Psoas muscle (tissue), 8 donors: ENCODE measurements around the gene BORCS6. TPM values are rescaled to one million over a fixed set of nuclear protein-coding genes. Genes with fewer than 3 reads are reported as not detected.

ENCODE experiments used
- ATAC-seq, 4 donors: fragments of 200-7000 bp; cut with Tn5 transposase; one replicate each; pipeline ENCODE4 v1.9.1; 2020; ENCODE audit warnings: moderate library complexity in 3 of 4, mild to moderate bottlenecking in 2 of 4
- DNase-seq, 2 donors: peaks; one replicate each; pipeline ENCODE4 v3.0.0-alpha.2; 2020
- H3K27ac ChIP-seq: fragments of 200-600 bp; one replicate; pipeline ENCODE4 v1.8.0; 2022
- H3K27me3 ChIP-seq, 3 donors: fragments of 200-600 bp in 1 of 3; one replicate each; pipeline versions ENCODE4 v1.6.1 to v1.8.0; 2013 to 2022; ENCODE audit warnings: low read length in 2 of 3, mild to moderate bottlenecking in 2 of 3, moderate library complexity in 1 of 3; ENCODE audit not compliant: insufficient read depth in 3 of 3
- H3K36me3 ChIP-seq, 2 donors: fragments of 200-600 bp in 1 of 2; one replicate each; pipeline versions ENCODE4 v1.6.1 to v1.8.0; 2013 to 2022; ENCODE audit warnings: low read depth in 1 of 2, mild to moderate bottlenecking in 1 of 2, moderate library complexity in 1 of 2; ENCODE audit not compliant: insufficient read depth in 1 of 2
- H3K4me1 ChIP-seq: fragments of 200-600 bp; one replicate; pipeline ENCODE4 v1.8.0; 2022
- H3K4me3 ChIP-seq: fragments of 200-600 bp; one replicate; pipeline ENCODE4 v1.8.0; 2022; ENCODE audit warnings: mild to moderate bottlenecking
- H3K9me3 ChIP-seq: fragments of 200-600 bp; one replicate; pipeline ENCODE4 v1.8.0; 2022
- WGBS, 3 donors: extraction: QIAGEN DNeasy Blood & Tissue Kit; methylation state at CpG; one replicate each; pipeline versions ENCODE4 v1.1.6 to v1.1.7; 2013; 5-methylcytosine and 5-hydroxymethylcytosine counted together
- intact Hi-C, 2 donors: fragments of 100-400 bp; cut with DNase I; formaldehyde crosslinking; loops; one replicate each; pipeline versions ENCODE4 v1.11.0 to v1.14.2; 2022
- polyA plus RNA-seq, 3 donors: library from polyadenylated mRNA; stranded (reverse); fragments of 200-250 nt; gene quantifications; one replicate each; pipeline ENCODE4 v1.2.3, GENCODE V29; 2013
- total RNA-seq, 4 donors: library from RNA; stranded (reverse); fragmentation: NEBNext Ultra II Directional in 2 of 4; extraction: Animal tissue kit (Norgen Biotek cat#: 25700) in 2 of 4; gene quantifications; one replicate each; pipeline versions ENCODE4 v1.2.1 to v1.2.4, GENCODE V29; 2021 to 2023
- TF ChIP-seq, protein P1 (sequence below): fragments of 200-600 bp; IDR thresholded peaks from one replicate; pipeline ENCODE4 v1.8.0; 2022; ENCODE audit warnings: antibody characterized with exemption
- donor health status: healthy with polysubstance abuse.
- donor health status: DM: no; HTN: no; CAD: no; lungs with moderate emphysema.
- donor health status: Bipolar disorder and iron deficiency.
- donor health status: healthy.
- donor health status: DM: yes; HTN: yes; CAD: no.
- donor health status: DM: no; HTN: no; CAD: no.
- donor health status: DM: no; HTN: no; CAD: no.
- donor health status: DM: yes; HTN: yes; CAD: no.

BORCS6 gene
- total and polyA plus RNA-seq, 7 donors, result 8.8 to 19.3 (median 11.2) TPM

DNA sequence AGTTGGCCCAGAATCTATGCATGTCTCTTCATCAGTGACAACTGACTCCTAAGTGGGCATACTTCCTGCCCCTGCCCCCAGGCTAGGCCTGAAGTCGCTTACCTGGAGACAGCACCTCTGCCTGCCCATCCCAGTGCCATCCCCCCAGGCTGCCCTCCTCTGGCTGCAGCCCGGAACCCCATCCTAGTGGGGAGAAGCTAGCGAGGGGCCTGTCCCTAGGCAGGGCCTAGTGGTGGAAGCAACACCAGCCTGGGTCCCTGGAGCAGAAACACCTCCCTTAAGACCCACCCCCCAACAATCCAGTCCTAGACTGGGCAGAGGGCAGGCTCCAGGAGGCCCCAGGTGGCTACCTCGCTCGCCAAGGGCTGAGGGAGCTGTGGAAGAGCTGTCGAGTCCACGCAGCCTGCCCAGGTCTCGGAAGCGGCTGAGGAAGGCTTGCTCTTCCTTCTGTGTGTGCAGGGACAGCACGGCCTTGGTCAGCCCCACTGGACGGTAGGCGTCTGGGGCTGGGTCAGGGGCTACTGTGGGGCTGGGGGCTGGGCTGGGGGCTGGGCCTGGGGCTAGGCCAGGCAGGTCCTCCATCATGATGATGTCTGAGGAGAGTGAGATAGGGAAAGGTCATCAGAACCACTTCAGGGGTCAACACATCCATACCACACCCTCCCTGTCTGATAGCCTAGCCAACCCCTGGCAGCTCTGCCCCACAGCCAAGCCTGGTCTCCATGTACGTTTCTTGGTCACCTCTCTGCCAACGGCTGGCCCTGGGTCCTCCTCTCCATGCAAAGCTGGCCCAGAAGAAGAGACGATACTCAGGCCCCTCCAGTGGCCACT, 45.4 kb downstream of the BORCS6 start:
- H3K9me3 ChIP-seq, result no peaks in the 10 kb centered on the region
- no peak for DNase-seq
- H3K4me1 ChIP-seq, result peaks cover 41% of the 10 kb centered on the region
- intact Hi-C loops, result loop anchor here in 1 of 2 donors (10.0 kb wide), 1 partner anchor 900 kb away; the partner anchor contains the start of gene GABARAP
- H3K4me3 ChIP-seq, result no peak overlapping the region
- 76 to 81% (median 79%) methylated on average over 15 of the region's 15 CpGs for WGBS, 3 donors
- H3K36me3 ChIP-seq, result peaks cover 31 to 100% of the 10 kb centered on the region in 2 donors
- TF ChIP-seq, protein P1, sequence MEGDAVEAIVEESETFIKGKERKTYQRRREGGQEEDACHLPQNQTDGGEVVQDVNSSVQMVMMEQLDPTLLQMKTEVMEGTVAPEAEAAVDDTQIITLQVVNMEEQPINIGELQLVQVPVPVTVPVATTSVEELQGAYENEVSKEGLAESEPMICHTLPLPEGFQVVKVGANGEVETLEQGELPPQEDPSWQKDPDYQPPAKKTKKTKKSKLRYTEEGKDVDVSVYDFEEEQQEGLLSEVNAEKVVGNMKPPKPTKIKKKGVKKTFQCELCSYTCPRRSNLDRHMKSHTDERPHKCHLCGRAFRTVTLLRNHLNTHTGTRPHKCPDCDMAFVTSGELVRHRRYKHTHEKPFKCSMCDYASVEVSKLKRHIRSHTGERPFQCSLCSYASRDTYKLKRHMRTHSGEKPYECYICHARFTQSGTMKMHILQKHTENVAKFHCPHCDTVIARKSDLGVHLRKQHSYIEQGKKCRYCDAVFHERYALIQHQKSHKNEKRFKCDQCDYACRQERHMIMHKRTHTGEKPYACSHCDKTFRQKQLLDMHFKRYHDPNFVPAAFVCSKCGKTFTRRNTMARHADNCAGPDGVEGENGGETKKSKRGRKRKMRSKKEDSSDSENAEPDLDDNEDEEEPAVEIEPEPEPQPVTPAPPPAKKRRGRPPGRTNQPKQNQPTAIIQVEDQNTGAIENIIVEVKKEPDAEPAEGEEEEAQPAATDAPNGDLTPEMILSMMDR, result no peak
- ATAC-seq, result peak in 1 of 4 donors; percentile 3
- H3K27ac ChIP-seq, result no peak overlapping the region
- no peaks in the 10 kb centered on the region for H3K27me3 ChIP-seq

DNA sequence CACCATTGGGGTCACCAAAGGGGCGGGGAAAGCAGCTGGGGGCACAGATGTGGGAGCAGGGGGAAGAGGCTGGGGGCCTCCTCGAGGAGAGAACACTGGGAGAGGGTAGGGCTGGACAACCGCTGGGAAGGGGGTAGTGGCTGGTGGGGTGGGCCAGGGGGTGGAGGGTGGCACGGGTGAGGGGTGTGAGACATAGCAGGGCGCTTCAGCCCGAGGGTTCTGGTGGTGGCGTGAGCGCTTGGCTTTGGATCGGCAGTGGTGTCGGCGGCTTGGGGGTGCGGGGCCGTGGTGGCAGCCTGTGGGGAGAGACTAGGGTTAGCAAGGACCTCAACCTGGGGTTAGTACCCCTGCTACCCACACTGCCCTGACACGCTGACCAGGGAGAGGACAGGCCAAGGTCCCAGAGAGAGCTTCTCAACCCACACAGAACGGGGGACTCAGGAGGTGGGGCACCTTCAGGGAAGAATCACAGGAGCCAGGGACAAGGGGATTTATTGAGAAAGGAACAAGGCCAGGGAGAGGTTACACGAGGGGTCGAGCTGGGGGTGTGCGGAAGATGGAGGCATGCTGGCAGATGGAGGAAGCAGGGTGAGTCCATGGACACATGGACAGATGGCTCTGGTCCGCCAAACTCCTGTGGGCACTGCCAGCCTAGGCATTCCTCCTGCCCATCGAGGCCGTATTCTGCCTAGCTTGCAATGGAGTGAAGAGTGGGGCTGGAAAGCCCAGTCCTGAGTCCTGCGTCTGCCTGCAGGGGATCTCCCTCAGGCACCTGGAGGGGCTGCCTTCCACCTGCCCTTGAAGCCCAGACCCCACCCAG, 46.2 kb downstream of the BORCS6 start:
- 70 to 87% (median 75%) methylated on average over 22 of the region's 22 CpGs for WGBS, 3 donors
- Histone ChIP-seq H3K4me1 (peaks cover 41% of the 10 kb centered on the region), H3K4me3 (no peak overlapping the region), H3K9me3 (no peaks in the 10 kb centered on the region), H3K27ac (no peak overlapping the region), H3K27me3 (no peaks in the 10 kb centered on the region), H3K36me3 (peaks cover 26 to 97% of the 10 kb centered on the region in 2 donors)
- DNase-seq (peak in 1 of 2 donors; percentile 58), ATAC-seq (no peak)
- intact Hi-C loops, result loop anchor here in 1 of 2 donors (10.0 kb wide), 1 partner anchor 899 kb away; the partner anchor contains the start of gene GABARAP
- TF ChIP-seq, protein P1, result no peak

DNA sequence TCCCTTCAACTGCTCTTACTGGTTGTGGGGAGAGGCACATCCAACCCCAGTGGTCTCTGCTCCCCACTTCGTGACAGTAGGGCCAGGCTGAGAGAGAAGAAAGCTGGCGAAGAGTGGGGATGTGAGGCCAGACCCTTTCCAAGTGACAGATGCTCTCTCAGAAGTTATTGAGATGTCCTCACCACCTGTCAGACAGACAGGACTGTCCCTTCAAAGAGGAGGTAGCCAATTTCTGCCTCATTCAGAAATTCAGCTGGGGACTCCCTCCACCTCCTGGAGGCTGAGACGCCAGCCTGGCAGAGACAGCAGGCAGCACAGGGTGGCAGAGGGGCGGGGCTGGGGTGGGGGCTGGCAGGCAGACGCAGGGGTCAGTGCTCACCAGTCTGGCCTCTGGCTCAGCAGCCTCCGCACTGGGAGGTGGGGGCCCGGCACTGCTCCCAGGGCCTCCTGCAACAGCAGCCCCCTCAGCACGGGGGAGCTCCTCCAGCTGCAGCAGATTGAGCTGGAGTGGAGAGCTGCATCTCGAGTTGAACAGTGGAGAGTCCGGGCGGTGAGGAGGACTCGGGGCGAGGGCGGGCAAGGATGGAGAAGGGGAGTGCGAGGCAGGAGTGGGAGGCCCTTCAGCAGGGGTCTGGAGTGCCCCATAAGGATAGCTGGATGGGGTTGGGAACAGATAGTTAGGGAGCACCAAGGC, 46.9 kb downstream of the BORCS6 start:
- no peak overlapping the region for H3K4me3 ChIP-seq
- peaks cover 26 to 90% of the 10 kb centered on the region in 2 donors for H3K36me3 ChIP-seq
- intact Hi-C loops, result loop anchor here in 1 of 2 donors (10.0 kb wide), 1 partner anchor 898 kb away; the partner anchor contains the start of gene GABARAP
- ATAC-seq (no peak), DNase-seq (peak in 1 of 2 donors; percentile 57)
- H3K9me3 ChIP-seq, result no peaks in the 10 kb centered on the region
- TF ChIP-seq, protein P1, result no peak
- H3K4me1 ChIP-seq, result peaks cover 43% of the 10 kb centered on the region
- 68 to 83% (median 73%) methylated on average over 12 to 15 of the region's 15 CpGs for WGBS, 3 donors
- peak overlapping the region; percentile 93 for H3K27ac ChIP-seq
- no peaks in the 10 kb centered on the region for H3K27me3 ChIP-seq

DNA sequence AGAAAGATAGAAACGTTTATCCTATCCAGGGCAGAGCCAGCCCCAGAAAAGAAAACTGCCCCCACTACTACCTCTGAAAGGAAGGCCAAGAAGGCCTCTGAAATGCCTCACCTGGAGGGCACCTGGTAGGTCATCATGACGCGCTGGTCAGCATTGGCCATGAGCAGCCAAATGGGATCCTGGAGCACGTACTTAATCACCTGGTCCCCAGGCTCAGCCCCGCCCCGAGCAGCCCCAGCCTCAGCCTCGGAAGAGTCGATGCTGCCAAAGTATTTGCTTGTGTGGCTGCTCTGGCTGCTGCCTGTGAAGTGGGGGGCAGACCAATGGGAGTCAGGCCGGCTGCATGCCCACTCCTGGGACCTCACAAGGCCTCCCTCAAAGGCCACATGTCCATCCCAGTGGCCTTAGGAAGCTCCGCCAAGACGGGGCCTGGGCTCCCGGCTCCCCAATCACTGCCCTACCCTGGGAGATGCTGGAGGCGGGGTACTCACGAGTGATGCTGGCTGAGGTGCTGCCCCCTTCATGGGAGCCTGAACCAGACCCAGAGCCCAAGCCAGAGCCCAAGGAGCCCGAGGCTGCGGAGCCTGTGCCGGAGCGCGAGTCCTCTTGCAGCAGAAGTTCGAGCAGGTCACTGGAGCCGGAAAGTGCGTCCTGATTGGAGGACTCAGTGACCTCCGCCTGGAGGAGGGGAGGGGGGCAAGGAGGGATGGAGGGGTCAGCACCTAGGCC, 47.7 kb downstream of the BORCS6 start:
- peak overlapping the region; percentile 93 for H3K27ac ChIP-seq
- 74 to 86% (median 78%) methylated on average over 23 of the region's 23 CpGs for WGBS, 3 donors
- intact Hi-C loops, result loop anchor here in 1 of 2 donors (10.0 kb wide), 1 partner anchor 898 kb away; the partner anchor contains the start of gene GABARAP

More for the DNA sequence above, 47.7 kb downstream of the BORCS6 start:
- Histone ChIP-seq H3K4me1 (peaks cover 39% of the 10 kb centered on the region), H3K4me3 (no peak overlapping the region), H3K36me3 (peaks cover 19 to 83% of the 10 kb centered on the region in 2 donors), H3K27me3 (no peaks in the 10 kb centered on the region), H3K9me3 (no peaks in the 10 kb centered on the region)
- TF ChIP-seq, protein P1, result no peak
- no peak for DNase-seq
- no peak for ATAC-seq
